ENCODE data around the gene HOXD10. TPM values are rescaled to one million over a fixed set of nuclear protein-coding genes. Genes with fewer than 3 reads are reported as not detected.
A peak's percentile ranks its signal among the peaks of the same experiment; 100 is the strongest.

Gene HOXD10
- polyA plus RNA-seq, 1 donor from 2014 or later, result not detected

GRCh38 chr2:176122683-176123410 lies 6.3 kb downstream of the HOXD10 start, which contains the start of gene HOXD9:
Gene HOXD9 (plus strand): TSS chr2:176122719. CDS start chr2:176122769, 50 bp downstream.
- peaks cover 99% of the 10 kb centered on the region for H3K27me3 ChIP-seq (ENCODE audit: insufficient read depth, low read depth, low read length)

DNA sequence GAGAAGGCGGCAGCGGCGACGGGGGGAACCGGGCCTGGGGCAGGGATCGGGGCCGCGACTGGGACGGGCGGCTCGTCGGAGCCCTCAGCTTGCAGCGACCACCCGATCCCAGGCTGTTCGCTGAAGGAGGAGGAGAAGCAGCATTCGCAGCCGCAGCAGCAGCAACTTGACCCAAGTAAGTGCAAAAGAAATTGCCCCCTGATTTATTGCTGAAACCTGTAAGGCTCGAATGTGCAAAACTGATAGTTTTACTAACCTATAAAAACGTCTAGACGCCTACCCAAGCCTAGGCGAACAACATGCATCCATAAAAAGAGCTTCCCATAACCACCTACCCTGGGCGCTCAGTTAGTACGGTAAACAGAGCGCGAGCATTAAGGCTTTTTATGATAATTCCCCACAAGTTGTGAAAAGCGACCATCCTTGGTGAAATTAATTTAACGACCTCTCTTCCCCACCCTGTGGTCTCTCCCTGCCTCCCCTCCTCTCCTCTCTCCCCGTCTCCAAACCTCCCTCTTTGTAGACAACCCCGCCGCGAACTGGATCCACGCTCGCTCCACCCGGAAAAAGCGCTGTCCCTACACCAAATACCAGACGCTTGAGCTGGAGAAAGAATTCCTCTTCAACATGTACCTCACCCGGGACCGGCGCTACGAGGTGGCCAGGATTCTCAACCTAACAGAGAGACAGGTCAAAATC lies 7.0 kb downstream of the HOXD10 start:
- TF ChIP-seq CTCF (IDR thresholded peaks at IDR 0.05; ENCODE audit: poor library complexity, severe bottlenecking) (no peak), EZH2 (IDR thresholded peaks at IDR 0.05; ENCODE audit: borderline replicate concordance, insufficient read depth, low read length, poor library complexity, severe bottlenecking) (peak; percentile 65)
- Histone ChIP-seq H3K9me3 (ENCODE audit: low read length) (peaks cover 3% of the 10 kb centered on the region), H2AFZ (ENCODE audit: low read depth, low read length) (no peak overlapping the region), H3K79me2 (replicated peaks; ENCODE audit: insufficient read depth, low read length) (no peaks in the 10 kb centered on the region), H3K4me3 (ENCODE audit: low read length) (peak overlapping the region; percentile 59), H3F3A (ENCODE audit: insufficient read depth, low read length, poor library complexity, severe bottlenecking) (no peaks in the 10 kb centered on the region), H3K4me2 (ENCODE audit: low read length) (no peak overlapping the region), H3K36me3 (ENCODE audit: insufficient read depth, low read length) (no peaks in the 10 kb centered on the region), H3K27me3 (ENCODE audit: insufficient read depth, low read depth, low read length) (peaks cover 99% of the 10 kb centered on the region), H3K27ac (ENCODE audit: low read length) (no peak overlapping the region), H4K20me1 (ENCODE audit: insufficient read depth) (no peaks in the 10 kb centered on the region), H3K9ac (ENCODE audit: low read length) (no peak overlapping the region), H3K9me2 (ENCODE audit: insufficient read depth, low read length) (no peaks in the 10 kb centered on the region)

More at GRCh38 chr2:176122683-176123410, 6.3 kb downstream of the HOXD10 start, which contains the start of gene HOXD9:
- no peak for TF ChIP-seq SMC3 (conservative IDR thresholded peaks at IDR 0.05; ENCODE audit: poor library complexity)
- peak; percentile 97 for TF ChIP-seq EZH2 (IDR thresholded peaks at IDR 0.05; ENCODE audit: borderline replicate concordance, insufficient read depth, low read length, poor library complexity, severe bottlenecking)
- Histone ChIP-seq H3K9ac (ENCODE audit: low read length) (no peak within 1 kb of the TSS), H3K27ac (ENCODE audit: low read length) (no peak within 1 kb of the TSS), H3K9me3 (ENCODE audit: low read length) (peaks cover 3% of the 10 kb centered on the region), H4K20me1 (ENCODE audit: insufficient read depth) (no peaks in the 10 kb centered on the region), H3K36me3 (ENCODE audit: insufficient read depth, low read length) (no peaks in the 10 kb centered on the region), H3K4me2 (ENCODE audit: low read length) (no peak within 1 kb of the TSS), H3K4me3 (ENCODE audit: low read length) (peak within 1 kb of the TSS; percentile 59), H3F3A (ENCODE audit: insufficient read depth, low read length, poor library complexity, severe bottlenecking) (no peaks in the 10 kb centered on the region), H3K79me2 (replicated peaks; ENCODE audit: insufficient read depth, low read length) (no peaks in the 10 kb centered on the region), H2AFZ (ENCODE audit: low read depth, low read length) (no peak within 1 kb of the TSS), H3K9me2 (ENCODE audit: insufficient read depth, low read length) (no peaks in the 10 kb centered on the region)

- TF ChIP-seq EZH2 (IDR thresholded peaks at IDR 0.05; ENCODE audit: borderline replicate concordance, insufficient read depth, low read length, poor library complexity, severe bottlenecking) (peak; percentile 22), RAD21 (conservative IDR thresholded peaks at IDR 0.05) (no peak)
- H3K79me2 ChIP-seq (replicated peaks; ENCODE audit: insufficient read depth, low read length), result no peaks in the 10 kb centered on the region
- H3K36me3 ChIP-seq (ENCODE audit: insufficient read depth, low read length), result no peaks in the 10 kb centered on the region
- H3K27ac ChIP-seq (ENCODE audit: low read length), result no peak overlapping the region
- no peaks in the 10 kb centered on the region for H4K20me1 ChIP-seq (ENCODE audit: insufficient read depth)
- no peak overlapping the region for H3K4me3 ChIP-seq (ENCODE audit: low read length)
- H2AFZ ChIP-seq (ENCODE audit: low read depth, low read length), result no peak overlapping the region
- H3K9me2 ChIP-seq (ENCODE audit: insufficient read depth, low read length), result no peaks in the 10 kb centered on the region
- H3K27me3 ChIP-seq (ENCODE audit: insufficient read depth, low read depth, low read length), result peaks cover 100% of the 10 kb centered on the region
- H3K4me2 ChIP-seq (ENCODE audit: low read length), result no peak overlapping the region
- no peaks in the 10 kb centered on the region for H3K9me3 ChIP-seq (ENCODE audit: low read length)
- no peaks in the 10 kb centered on the region for H3F3A ChIP-seq (ENCODE audit: insufficient read depth, low read length, poor library complexity, severe bottlenecking)
- no peak overlapping the region for H3K9ac ChIP-seq (ENCODE audit: low read length)
Observed at GRCh38 chr2:176124110-176124946, 7.8 kb downstream of the HOXD10 start.
